Left colon (tissue), 2 donors: ENCODE results near the gene DHTKD1. TPM values are rescaled to one million over a fixed set of nuclear protein-coding genes. Genes with fewer than 3 reads are reported as not detected.
A peak's percentile ranks its signal among the peaks of the same experiment; 100 is the strongest.
"Not testable (repeated sequence)": the region's sequence is repeated elsewhere in the genome, so short reads cannot be mapped to it uniquely, and the experiment has no call there.

Source experiments
- ATAC-seq: fragments of 200-7000 bp; cut with Tn5 transposase; one replicate; pipeline ENCODE4 v1.9.1; 2020; ENCODE audit warnings: mild to moderate bottlenecking, moderate library complexity
- DNase-seq, 2 donors: peaks; one replicate each; pipeline ENCODE4 v3.0.0-alpha.2; 2020
- intact Hi-C, 2 donors: fragments of 100-400 bp; cut with DNase I in 1 of 2; cut with micrococcal nuclease in 1 of 2; formaldehyde crosslinking; loops; one replicate each; pipeline versions ENCODE4 v1.11.2 to v1.14.0; 2022; cut with DNase I, micrococcal nuclease
- total RNA-seq, 2 donors: library from RNA; stranded (reverse); fragmentation: NEBNext Ultra II Directional; extraction: Animal tissue kit (Norgen Biotek cat#: 25700); gene quantifications; one replicate each; pipeline ENCODE4 v1.2.1, GENCODE V29; 2021
- donor health status: DM: no; HTN: no; CAD: no.
- donor health status: DM: yes; HTN: yes; CAD: no.

Gene DHTKD1
- total RNA-seq, 2 donors from 2014 or later: 32.6 to 34.6 TPM

GRCh38 chr10:12129222-12130111, 60.7 kb downstream of the DHTKD1 start, which contains the start of gene SEC61A2:
Gene SEC61A2 (plus strand): TSS chr10:12129677. CDS start chr10:12129788, 111 bp downstream.
- intact Hi-C loops: no loop called here
- DNase-seq: peak; percentile 94 to 99
- ATAC-seq: peak; percentile 95

- DNase-seq (peak in 1 of 2 donors; percentile 29), ATAC-seq (no peak)
- intact Hi-C loops: no loop called here
These were observed 61.6 kb downstream of the DHTKD1 start for GRCh38 chr10:12130237-12130872.

- ATAC-seq: no peak
- no peak for DNase-seq
- intact Hi-C loops: no loop called here
These were observed 66.9 kb downstream of the DHTKD1 start for GRCh38 chr10:12135631-12136030.

DNA sequence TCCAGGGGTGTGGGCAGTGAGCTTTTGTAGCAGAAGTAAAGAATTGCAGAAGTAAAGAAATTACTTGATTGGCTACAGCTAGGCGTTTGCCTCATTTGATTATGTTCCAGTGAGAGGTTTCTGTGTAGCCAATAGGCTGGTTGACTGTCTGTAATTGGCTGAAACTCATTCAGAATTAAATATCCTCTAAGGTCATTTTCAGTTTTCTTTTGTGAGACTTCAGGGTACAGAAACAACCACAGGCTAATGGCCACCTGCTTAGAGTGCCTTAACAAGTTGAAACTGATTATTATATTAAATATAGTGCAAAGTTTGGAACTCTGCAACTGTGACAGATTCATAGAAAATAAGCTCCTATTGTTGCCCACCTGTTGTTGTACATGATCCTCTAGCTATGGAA, 71.3 kb downstream of the DHTKD1 start:
- intact Hi-C loops: no loop called here
- ATAC-seq (no peak), DNase-seq (no peak)

DNA sequence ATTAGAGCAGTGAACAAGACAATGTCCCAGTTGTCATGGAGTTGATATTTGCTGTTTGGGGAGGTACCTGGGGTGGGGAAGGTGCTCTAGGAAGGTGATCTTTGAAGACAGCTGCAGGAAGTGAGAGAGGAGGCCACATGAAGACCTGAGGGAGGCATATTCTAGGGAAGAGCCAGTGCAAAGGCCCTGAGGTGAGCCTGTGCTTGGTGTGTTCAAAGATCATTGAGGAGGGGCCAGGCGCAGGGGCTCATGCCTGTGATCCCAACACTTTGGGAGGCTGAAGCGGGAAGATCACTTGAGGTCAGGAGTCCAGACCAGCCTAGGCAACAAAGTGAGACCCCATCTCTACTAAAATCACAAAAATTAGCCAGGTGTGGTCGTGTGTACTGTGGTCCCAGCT, 75.8 kb downstream of the DHTKD1 start:
- ATAC-seq (no peak), DNase-seq (no peak)
- intact Hi-C loops: no loop called here

GRCh38 chr10:12150163-12150562, 81.4 kb downstream of the DHTKD1 start:
- intact Hi-C loops: no loop called here
- ATAC-seq (no peak), DNase-seq (no peak)

DNA sequence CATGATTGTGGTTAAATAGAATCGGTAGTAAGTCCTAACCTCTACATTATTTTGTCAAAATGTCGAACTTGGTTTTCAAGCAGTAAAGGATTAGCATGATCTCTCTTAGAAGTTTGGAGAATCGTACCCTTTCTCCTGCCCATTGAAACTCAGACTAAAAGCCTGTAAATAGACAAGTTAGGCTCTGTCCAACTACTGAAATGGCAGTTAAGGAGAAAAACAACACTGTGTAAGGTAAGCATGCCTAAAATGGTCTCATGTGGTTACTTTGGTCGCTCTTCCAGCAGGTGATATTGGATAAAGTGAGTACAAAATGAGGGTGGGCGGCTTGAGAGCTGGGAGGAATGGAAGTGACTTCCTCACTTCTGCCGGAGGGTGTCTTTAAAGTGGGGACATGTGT, 85.8 kb downstream of the DHTKD1 start:
- DNase-seq (no peak), ATAC-seq (no peak)
- intact Hi-C loops: no loop called here

DNA sequence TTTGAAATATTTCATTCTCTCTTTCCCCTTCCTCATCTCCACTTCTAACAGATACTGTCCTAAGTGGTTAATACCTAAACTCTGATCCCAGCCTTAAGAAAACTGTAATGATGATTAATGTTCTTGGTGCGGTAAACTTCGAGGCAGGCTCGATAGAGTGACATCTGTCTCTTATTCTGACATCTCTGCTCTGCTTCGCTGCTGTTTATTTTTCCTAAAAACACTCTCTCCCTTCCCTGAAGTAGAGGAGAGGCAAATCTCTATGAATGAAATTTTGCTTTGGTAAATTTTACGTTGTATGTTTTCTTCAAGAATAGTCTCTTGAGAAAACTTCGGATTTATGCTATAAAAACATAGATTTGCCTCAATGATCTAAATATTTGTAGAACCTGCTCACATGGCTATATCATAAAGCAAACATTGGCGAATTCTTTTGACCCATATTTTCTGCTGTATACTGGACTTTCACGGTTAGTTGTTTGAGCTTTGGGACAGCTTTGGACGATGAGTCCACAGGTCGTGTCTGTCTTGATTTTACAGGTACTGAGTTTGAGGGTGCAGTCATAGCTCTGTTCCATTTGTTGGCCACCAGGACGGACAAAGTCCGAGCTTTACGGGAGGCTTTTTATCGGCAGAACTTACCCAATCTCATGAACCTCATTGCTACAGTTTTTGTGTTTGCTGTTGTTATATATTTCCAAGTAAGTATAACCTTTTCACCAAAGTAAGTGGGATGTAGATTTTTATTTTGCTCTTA, 87.8 kb downstream of the DHTKD1 start:
- intact Hi-C loops: no loop called here
- DNase-seq (no peak), ATAC-seq (peak; percentile 86)

DNA sequence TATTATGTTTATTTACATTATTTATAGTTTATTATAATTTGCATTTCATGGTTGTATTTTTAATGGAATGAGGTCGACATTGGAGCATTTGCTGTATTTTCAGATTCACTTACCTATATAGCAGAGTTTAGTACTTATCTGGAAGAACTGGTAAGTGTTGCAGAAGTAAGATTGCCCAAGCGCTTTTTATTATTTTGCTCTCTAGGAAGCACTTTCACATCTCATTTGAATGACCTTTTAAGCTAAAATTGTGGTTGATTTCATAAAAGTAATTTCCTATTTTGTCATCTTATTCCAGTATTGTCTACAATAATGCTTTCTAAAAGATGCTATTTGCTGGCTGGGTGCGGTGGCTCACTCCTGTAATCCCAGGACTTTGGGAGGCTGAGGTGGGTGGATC, 89.4 kb downstream of the DHTKD1 start:
- DNase-seq: no peak
- intact Hi-C loops: no loop called here
- ATAC-seq: no peak

DNA sequence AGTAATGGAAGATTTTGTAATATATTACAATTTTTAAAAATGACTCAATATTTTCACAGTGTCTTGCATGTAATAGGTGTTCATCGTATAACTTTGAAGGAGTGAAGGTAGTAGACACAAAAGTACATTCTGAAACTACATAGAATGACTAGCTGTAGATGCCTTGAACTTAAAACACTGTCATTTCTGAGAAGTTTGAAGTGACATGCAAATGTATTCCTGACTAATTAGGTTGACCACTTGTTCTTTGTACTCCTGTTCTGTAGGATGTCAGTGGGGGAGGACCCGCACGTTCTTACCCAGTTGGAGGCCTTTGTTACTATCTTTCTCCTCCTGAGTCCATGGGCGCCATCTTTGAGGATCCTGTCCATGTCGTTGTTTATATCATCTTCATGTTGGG, 91.9 kb downstream of the DHTKD1 start:
- intact Hi-C loops: no loop called here
- DNase-seq: no peak
- ATAC-seq: no peak

- intact Hi-C loops: no loop called here
- no peak for DNase-seq
- no peak for ATAC-seq
These were observed 94.2 kb downstream of the DHTKD1 start for GRCh38 chr10:12162927-12163326.

DNA sequence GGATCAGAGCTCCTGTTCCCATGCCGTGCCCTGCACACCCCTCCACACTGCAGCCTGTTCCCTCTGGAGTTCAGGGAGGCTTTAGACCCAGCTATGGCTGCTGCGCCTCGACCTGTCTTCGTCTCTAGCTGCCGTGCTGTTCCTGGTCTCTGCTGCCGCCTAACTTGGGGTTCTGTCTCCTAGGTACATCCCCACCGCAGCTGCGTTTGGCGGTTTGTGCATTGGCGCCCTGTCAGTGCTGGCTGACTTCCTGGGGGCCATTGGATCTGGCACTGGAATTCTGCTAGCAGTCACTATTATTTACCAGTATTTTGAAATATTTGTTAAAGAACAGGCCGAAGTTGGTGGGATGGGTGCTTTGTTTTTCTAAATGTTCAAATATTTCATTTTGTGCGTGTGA, 95.3 kb downstream of the DHTKD1 start:
- no peak for DNase-seq
- no peak for ATAC-seq
- intact Hi-C loops: no loop called here

DNA sequence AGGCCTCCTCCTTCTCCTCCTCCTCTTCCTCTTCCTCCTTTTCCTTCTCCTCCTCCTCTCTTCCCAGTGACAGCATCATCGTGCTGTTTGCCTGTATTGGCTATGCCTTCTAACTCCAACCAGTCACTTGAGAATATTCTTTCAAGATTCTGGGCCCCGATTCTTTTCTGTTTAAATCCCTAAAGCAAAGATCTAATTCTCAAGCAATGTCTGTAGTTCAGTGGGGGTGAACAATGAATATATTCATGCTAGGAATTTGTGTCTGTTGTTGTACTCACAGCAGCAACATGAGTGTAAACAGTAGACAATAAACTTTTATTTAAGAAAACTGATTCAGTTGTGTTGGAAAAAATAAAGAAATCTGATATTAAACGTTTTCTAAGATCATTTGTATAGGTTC, 96.3 kb downstream of the DHTKD1 start:
- ATAC-seq: no peak
- DNase-seq: no peak
- intact Hi-C loops: no loop called here

GRCh38 chr10:12165999-12166775, 97.4 kb downstream of the DHTKD1 start:
- intact Hi-C loops: no loop called here
- ATAC-seq: peak; percentile 39
- no peak for DNase-seq

GRCh38 chr10:12171512-12171911, 102.8 kb downstream of the DHTKD1 start:
- DNase-seq, intact Hi-C loops, ATAC-seq: not testable (repeated sequence)
